Glutamatergic neuron (in vitro differentiated cells): ENCODE data around the gene NDST1. TPM values are rescaled to one million over a fixed set of nuclear protein-coding genes. Genes with fewer than 3 reads are reported as not detected.

Experiments used
- DNase-seq: peaks from one replicate; pipeline ENCODE4 v3.0.0; 2022
- H3K27ac Mint-ChIP-seq: one replicate; pipeline ENCODE4 v1.8.0; 2020; ENCODE audit warnings: mild to moderate bottlenecking, mixed read lengths, inconsistent platforms; ENCODE audit not compliant: unreplicated experiment
- H3K27me3 Mint-ChIP-seq: one replicate; pipeline ENCODE4 v1.8.0; 2020; ENCODE audit warnings: mild to moderate bottlenecking, moderate library complexity, mixed read lengths, inconsistent platforms; ENCODE audit not compliant: unreplicated experiment
- H3K36me3 Mint-ChIP-seq: one replicate; pipeline ENCODE4 v1.8.0; 2020; ENCODE audit warnings: mild to moderate bottlenecking, mixed read lengths, inconsistent platforms; ENCODE audit not compliant: unreplicated experiment
- H3K4me1 Mint-ChIP-seq: one replicate; pipeline ENCODE4 v1.8.0; 2020; ENCODE audit warnings: mild to moderate bottlenecking, low read depth, mixed read lengths, inconsistent platforms; ENCODE audit not compliant: unreplicated experiment
- H3K4me3 Mint-ChIP-seq: one replicate; pipeline ENCODE4 v1.8.0; 2020; ENCODE audit warnings: mild to moderate bottlenecking, mixed read lengths, inconsistent platforms; ENCODE audit not compliant: unreplicated experiment
- H3K9me3 Mint-ChIP-seq: one replicate; pipeline ENCODE4 v1.8.0; 2020; ENCODE audit warnings: mild to moderate bottlenecking, moderate library complexity, mixed read lengths, inconsistent platforms; ENCODE audit not compliant: unreplicated experiment
- total RNA-seq: library from RNA; stranded (reverse); fragmentation: NEBNext Ultra II Directional; extraction: Animal tissue kit (Norgen Biotek cat#: 25700); gene quantifications from one replicate; pipeline ENCODE4 v1.2.1, GENCODE V29; 2021; ENCODE audit not compliant: unreplicated experiment
- TF ChIP-seq, protein P1 (sequence below): fragments of 200-600 bp; sonication (generic); IDR thresholded peaks from one replicate; pipeline ENCODE4 v1.5.0; 2021; ENCODE audit not compliant: partially characterized antibody, unreplicated experiment

NDST1 gene
- total RNA-seq, 1 donor from 2014 or later, result 160 TPM

DNA sequence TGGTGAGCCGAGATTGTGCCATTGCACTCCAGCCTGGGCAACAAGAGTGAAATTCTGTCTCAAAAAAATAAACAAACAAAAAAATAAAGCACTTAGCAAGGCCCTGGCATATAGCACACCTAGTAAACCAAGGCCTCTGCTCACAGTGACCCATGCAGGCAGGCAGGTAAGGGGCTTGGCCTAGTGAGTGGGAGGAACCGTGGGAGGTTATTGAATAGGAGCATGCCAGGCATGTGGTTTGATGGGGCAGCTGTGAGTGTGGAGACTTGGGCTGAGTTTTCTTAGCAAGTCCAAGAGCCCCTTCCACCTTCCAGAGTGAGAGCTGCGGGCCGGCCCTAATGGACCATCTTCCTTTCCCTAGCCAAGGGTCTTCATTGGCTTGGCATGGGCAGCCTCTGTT, 4.5 kb upstream of the NDST1 start:
- TF ChIP-seq, protein P1, sequence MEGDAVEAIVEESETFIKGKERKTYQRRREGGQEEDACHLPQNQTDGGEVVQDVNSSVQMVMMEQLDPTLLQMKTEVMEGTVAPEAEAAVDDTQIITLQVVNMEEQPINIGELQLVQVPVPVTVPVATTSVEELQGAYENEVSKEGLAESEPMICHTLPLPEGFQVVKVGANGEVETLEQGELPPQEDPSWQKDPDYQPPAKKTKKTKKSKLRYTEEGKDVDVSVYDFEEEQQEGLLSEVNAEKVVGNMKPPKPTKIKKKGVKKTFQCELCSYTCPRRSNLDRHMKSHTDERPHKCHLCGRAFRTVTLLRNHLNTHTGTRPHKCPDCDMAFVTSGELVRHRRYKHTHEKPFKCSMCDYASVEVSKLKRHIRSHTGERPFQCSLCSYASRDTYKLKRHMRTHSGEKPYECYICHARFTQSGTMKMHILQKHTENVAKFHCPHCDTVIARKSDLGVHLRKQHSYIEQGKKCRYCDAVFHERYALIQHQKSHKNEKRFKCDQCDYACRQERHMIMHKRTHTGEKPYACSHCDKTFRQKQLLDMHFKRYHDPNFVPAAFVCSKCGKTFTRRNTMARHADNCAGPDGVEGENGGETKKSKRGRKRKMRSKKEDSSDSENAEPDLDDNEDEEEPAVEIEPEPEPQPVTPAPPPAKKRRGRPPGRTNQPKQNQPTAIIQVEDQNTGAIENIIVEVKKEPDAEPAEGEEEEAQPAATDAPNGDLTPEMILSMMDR, result no peak
- H3K4me3 Mint-ChIP-seq, result no peak overlapping the region
- no peak overlapping the region for H3K27ac Mint-ChIP-seq
- H3K9me3 Mint-ChIP-seq, result peaks cover 3% of the 10 kb centered on the region
- DNase-seq, result no peak
- H3K36me3 Mint-ChIP-seq, result no peaks in the 10 kb centered on the region
- H3K27me3 Mint-ChIP-seq, result peaks cover 15% of the 10 kb centered on the region
- peaks cover 50% of the 10 kb centered on the region for H3K4me1 Mint-ChIP-seq

DNA sequence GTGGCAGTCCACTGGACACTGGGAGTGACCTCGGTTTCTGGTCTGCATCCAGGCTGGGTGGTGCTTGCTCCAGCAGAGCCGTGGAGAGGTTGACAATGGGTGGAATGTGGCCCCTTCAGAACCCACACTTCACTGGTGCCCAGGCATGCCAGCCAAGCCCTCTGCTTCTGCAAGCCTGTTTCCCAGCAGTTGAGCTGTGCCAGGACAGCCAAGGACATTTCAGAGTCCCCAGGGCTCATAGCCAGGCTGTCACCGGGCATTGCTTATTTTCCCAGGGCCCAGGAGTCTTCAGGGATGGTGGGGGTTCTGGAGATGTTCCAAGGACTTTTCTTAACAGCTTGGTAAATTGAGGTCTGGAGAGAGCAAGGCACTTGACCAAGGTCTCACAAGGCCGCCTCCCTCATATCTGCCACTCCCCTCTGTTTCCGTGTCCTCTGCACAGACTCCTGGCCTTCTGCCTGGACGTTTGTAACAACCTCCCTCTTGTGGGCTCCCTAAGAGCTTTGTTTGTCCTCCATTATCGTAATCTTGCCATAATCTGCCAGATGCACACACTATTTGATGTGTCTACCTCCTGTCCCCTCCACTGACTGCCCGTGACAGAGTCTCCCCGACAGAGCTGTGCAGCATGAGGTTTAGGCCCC, 3.8 kb upstream of the NDST1 start:
- DNase-seq, result no peak
- TF ChIP-seq, protein P1, result no peak
- Mint-ChIP-seq H3K9me3 (peaks cover 3% of the 10 kb centered on the region), H3K27ac (no peak overlapping the region), H3K27me3 (peaks cover 13% of the 10 kb centered on the region), H3K4me1 (peaks cover 47% of the 10 kb centered on the region), H3K4me3 (no peak overlapping the region), H3K36me3 (no peaks in the 10 kb centered on the region)

DNA sequence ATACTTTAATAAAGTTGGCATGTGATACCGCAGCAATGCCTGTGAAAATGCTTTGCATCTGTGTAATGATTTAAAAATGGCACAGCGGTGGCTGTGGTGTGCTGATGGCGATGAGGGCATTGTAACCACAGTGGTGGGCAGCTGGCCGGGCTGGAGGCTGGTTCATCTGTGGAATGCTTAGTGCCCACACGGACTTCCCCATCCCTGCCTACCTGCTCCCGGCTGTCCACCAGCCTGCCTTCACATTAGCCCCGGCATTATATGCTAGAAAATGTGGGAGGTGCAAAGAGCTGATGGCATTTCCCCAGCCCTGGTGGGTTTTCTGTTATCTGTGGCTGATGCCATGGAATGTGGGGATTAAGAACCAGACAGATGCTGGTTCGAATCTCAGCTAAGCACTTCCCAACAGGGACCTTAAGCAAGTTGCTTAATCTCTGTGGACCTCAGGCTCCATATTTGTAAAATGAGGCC, 2.9 kb upstream of the NDST1 start:
- TF ChIP-seq, protein P1, result no peak
- Mint-ChIP-seq H3K27me3 (peaks cover 13% of the 10 kb centered on the region), H3K9me3 (peaks cover 3% of the 10 kb centered on the region), H3K4me1 (peaks cover 41% of the 10 kb centered on the region), H3K36me3 (no peaks in the 10 kb centered on the region), H3K27ac (no peak overlapping the region), H3K4me3 (no peak overlapping the region)
- DNase-seq, result no peak

- no peak for DNase-seq
- Mint-ChIP-seq H3K4me1 (peaks cover 45% of the 10 kb centered on the region), H3K9me3 (peaks cover 6% of the 10 kb centered on the region), H3K27ac (no peak overlapping the region), H3K27me3 (peaks cover 13% of the 10 kb centered on the region), H3K4me3 (no peak overlapping the region), H3K36me3 (no peaks in the 10 kb centered on the region)
- TF ChIP-seq, protein P1, result no peak
Measured at GRCh38 chr5:150505816-150506215, 2.1 kb upstream of the NDST1 start.
